IMR-90 (cell line): ENCODE results near the gene MAST1. TPM values are rescaled to one million over a fixed set of nuclear protein-coding genes. Genes with fewer than 3 reads are reported as not detected.
A peak's percentile ranks its signal among the peaks of the same experiment; 100 is the strongest.

Experiments used
- ATAC-seq: fragments of 200-7000 bp; cut with Tn5 transposase; 2 replicates; pipeline ENCODE4 v1.9.1; 2020; ENCODE audit warnings: low read depth, mild to moderate bottlenecking, moderate library complexity
- BruUV-seq: library from RNA; stranded (reverse); fragments of 400-500 nt; replicated peaks from 2 replicates; lab custom pipeline; 2021; lab: Mats Ljungman, UMichigan
- CTCF ChIA-PET: fragments of 300-600 bp; formaldehyde crosslinking; extraction: SDS; loops from one replicate; lab custom pipeline; 2021; ENCODE audit warnings: antibody characterized with exemption; lab: Yijun Ruan, JAX
- POLR2A ChIA-PET: fragments of 300-600 bp; sonication (Branson Sonifier 250); formaldehyde crosslinking; loops from one replicate; lab custom pipeline; 2022; ENCODE audit warnings: antibody characterized with exemption; ENCODE audit not compliant: unreplicated experiment; lab: Charles Lee
- DNase-seq: peaks from one replicate; pipeline ENCODE4 v3.0.0; 2013
- H2AFZ ChIP-seq: replicated peaks from 2 replicates; pipeline ENCODE3; 2013; ENCODE audit warnings: low read length, mild to moderate bottlenecking; ENCODE audit not compliant: poor library complexity
- H2AK5ac ChIP-seq: 2 replicates; pipeline ENCODE4 v1.6.1; 2013; ENCODE audit warnings: low read depth, low read length, inconsistent platforms
- H2AK9ac ChIP-seq: replicated peaks from 2 replicates; pipeline ENCODE3; 2013; ENCODE audit warnings: mild to moderate bottlenecking, low read depth, low read length, moderate library complexity; ENCODE audit not compliant: poor library complexity
- H2BK120ac ChIP-seq: 2 replicates; pipeline ENCODE4 v1.6.1; 2013; ENCODE audit warnings: low read depth, low read length, inconsistent platforms
- H2BK15ac ChIP-seq: 3 replicates; pipeline ENCODE4 v1.6.1; 2013; ENCODE audit warnings: low read depth, low read length, inconsistent platforms
- H2BK20ac ChIP-seq: 2 replicates; pipeline ENCODE4 v1.6.1; 2013; ENCODE audit warnings: low read depth, mild to moderate bottlenecking, inconsistent platforms, low read length, moderate library complexity
- H2BK5ac ChIP-seq: 2 replicates; pipeline ENCODE4 v1.6.1; 2013; ENCODE audit warnings: mild to moderate bottlenecking, low read depth, low read length, inconsistent platforms; ENCODE audit not compliant: poor library complexity, severe bottlenecking
- H3K14ac ChIP-seq: replicated peaks from 2 replicates; pipeline ENCODE4 v1.6.1; 2013; ENCODE audit warnings: low read depth, low read length, inconsistent platforms
- H3K18ac ChIP-seq: 2 replicates; pipeline ENCODE4 v1.6.1; 2013; ENCODE audit warnings: low read depth, low read length, control low read depth
- H3K23ac ChIP-seq: 2 replicates; pipeline ENCODE4 v1.6.1; 2013; ENCODE audit warnings: low read depth, low read length, inconsistent platforms
- H3K27ac ChIP-seq: 2 replicates; pipeline ENCODE4 v1.5.1; 2013; ENCODE audit warnings: mild to moderate bottlenecking, control low read depth, low read length; ENCODE audit not compliant: insufficient read depth
- H3K27me3 ChIP-seq: 2 replicates; pipeline ENCODE4 v1.6.1; 2013; ENCODE audit warnings: low read length; ENCODE audit not compliant: control insufficient read depth, insufficient read depth
- H3K36me3 ChIP-seq: 2 replicates; pipeline ENCODE4 v1.6.1; 2013; ENCODE audit warnings: low read length, mixed read lengths; ENCODE audit not compliant: control insufficient read depth, insufficient read depth
- H3K4ac ChIP-seq: 2 replicates; pipeline ENCODE4 v1.6.1; 2013; ENCODE audit warnings: low read depth, low read length, inconsistent platforms
- H3K4me1 ChIP-seq: 2 replicates; pipeline ENCODE4 v1.6.1; 2013; ENCODE audit warnings: low read length, mixed read lengths; ENCODE audit not compliant: control insufficient read depth, insufficient read depth
- H3K4me2 ChIP-seq: 2 replicates; pipeline ENCODE4 v1.6.1; 2013; ENCODE audit warnings: low read depth, mild to moderate bottlenecking, control low read depth, low read length, moderate library complexity
- H3K4me3 ChIP-seq: 2 replicates; pipeline ENCODE4 v1.5.1; 2013; ENCODE audit warnings: low read depth, mild to moderate bottlenecking, control low read depth, low read length, moderate library complexity; ENCODE audit not compliant: insufficient read depth
- H3K56ac ChIP-seq: 2 replicates; pipeline ENCODE4 v1.6.1; 2013; ENCODE audit warnings: low read length, inconsistent platforms; ENCODE audit not compliant: insufficient read depth; ENCODE audit errors: extremely low read depth
- H3K79me1 ChIP-seq, 2 experiments: 2 replicates each; pipeline ENCODE4 v1.6.1; 2013; ENCODE audit warnings: low read length in 2 of 2, inconsistent platforms in 1 of 2, low read depth in 1 of 2
- H3K9ac ChIP-seq: 2 replicates; pipeline ENCODE4 v1.6.1; 2013; ENCODE audit warnings: low read depth, low read length, control low read depth
- H3K9me1 ChIP-seq: 2 replicates; pipeline ENCODE4 v1.6.1; 2013; ENCODE audit warnings: low read length, inconsistent platforms; ENCODE audit not compliant: insufficient read depth
- H3K9me3 ChIP-seq: 2 replicates; pipeline ENCODE4 v1.6.1; 2013; ENCODE audit warnings: low read length; ENCODE audit not compliant: control insufficient read depth, insufficient read depth
- H4K20me1 ChIP-seq: 2 replicates; pipeline ENCODE4 v1.6.1; 2013; ENCODE audit warnings: low read length, inconsistent platforms; ENCODE audit not compliant: insufficient read depth
- H4K5ac ChIP-seq: 2 replicates; pipeline ENCODE4 v1.6.1; 2013; ENCODE audit warnings: mild to moderate bottlenecking, low read depth, low read length, control low read depth
- H4K8ac ChIP-seq, 2 experiments: 2 replicates each; pipeline ENCODE4 v1.6.1; 2013; ENCODE audit warnings: low read depth in 2 of 2, low read length in 2 of 2, control low read depth in 1 of 2, inconsistent platforms in 1 of 2
- H4K91ac ChIP-seq: 2 replicates; pipeline ENCODE4 v1.6.1; 2013; ENCODE audit warnings: low read depth, low read length, inconsistent platforms; ENCODE audit not compliant: insufficient read depth
- BHLHE40 ChIP-seq: fragments of 150-350 bp; IDR thresholded peaks from 2 replicates; pipeline ENCODE4 v1.6.1; 2016; ENCODE audit warnings: mild to moderate bottlenecking, low read depth, low read length
- RCOR1 ChIP-seq: IDR thresholded peaks from 2 replicates; pipeline ENCODE4 v1.6.1; 2012; ENCODE audit warnings: mild to moderate bottlenecking, low read length, improper control_type of control experiment; ENCODE audit not compliant: insufficient replicate concordance
- WGBS, 2 experiments: methylation state at CpG; one replicate each; pipeline versions ENCODE4 v1.1.5 to v1.1.7; 2013; ENCODE audit warnings: missing lambda C conversion rate in 2 of 2; ENCODE audit not compliant: insufficient read length in 1 of 2; ENCODE audit errors: extremely low coverage in 2 of 2; 5-methylcytosine and 5-hydroxymethylcytosine counted together
- dilution Hi-C: fragments of 300-500 bp; cut with HindIII; formaldehyde crosslinking; loops from one replicate; pipeline ENCODE4 v1.14.3; 2018; ENCODE audit warnings: low sequenced_read_pairs; ENCODE audit not compliant: unreplicated experiment
- in situ Hi-C: fragments of 300-500 bp; cut with MboI; formaldehyde crosslinking; loops from 3 replicates; pipeline ENCODE4 v1.14.3; 2019; ENCODE audit warnings: low sequenced_read_pairs, inconsistent platforms, mixed read lengths
- intact Hi-C: fragments of 100-400 bp; cut with micrococcal nuclease; formaldehyde crosslinking; loops from 2 replicates; pipeline ENCODE4 v1.10.0; 2022
- polyA plus RNA-seq, 3 experiments: library from polyadenylated mRNA; depleted of rRNA; stranded (reverse); fragments of >200 nt; gene quantifications; 2 replicates each; pipeline ENCODE4 v1.2.3, GENCODE V29; 2012; ENCODE audit warnings: low replicate concordance in 1 of 3
- total RNA-seq: library from RNA; depleted of rRNA; stranded (reverse); fragments of >200 nt; gene quantifications from 2 replicates; pipeline ENCODE4 v1.2.3, GENCODE V29; 2012

MAST1 gene
- total and polyA plus RNA-seq, 2 of the 4 experiments (the other 2 are of a cell fraction) = 0.56 to 1.1 TPM

DNA sequence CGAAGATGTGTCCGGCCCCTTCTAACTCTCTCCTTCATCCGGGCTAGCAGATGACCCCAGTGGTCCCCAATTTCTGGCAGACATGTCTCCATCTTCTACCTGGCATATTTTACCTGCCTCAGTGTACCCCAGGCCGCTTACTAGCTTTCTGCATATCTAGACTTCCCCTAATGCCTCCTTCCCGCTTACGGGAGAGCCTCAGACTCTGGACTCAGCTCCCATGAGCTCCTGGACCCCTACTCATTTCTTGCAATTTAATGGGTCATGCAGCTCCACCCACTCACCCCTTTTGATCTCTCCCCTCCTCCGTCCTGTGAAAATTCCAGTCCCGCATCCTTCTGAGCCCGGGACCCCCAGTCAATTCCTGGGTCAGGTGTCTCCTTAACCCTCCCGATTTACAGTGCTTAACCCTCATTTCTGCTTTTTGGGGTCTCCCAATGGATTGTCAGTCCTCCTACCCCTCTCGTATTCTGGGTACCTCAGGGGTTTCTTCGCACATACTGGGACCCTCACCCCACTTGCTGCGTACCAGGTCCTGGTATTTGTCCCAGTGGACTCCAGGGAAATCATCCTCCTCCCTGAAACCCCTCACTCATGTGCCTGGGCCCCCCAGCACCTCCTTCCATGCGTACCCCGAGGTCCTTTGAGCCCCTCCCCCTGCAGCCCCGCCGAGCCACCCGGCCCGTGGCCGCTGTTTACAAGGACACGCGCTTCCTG, 47.5 kb upstream of the MAST1 start:
- Histone ChIP-seq H3K9ac (peak overlapping the region; percentile 63), H3K18ac (peak overlapping the region; percentile 6), H3K23ac (peak overlapping the region; percentile 98), H3K27ac (peak overlapping the region; percentile 89), H3K14ac (peak overlapping the region; percentile 72), H3K9me3 (no peaks in the 10 kb centered on the region), H4K5ac (peak overlapping the region; percentile 44), H3K27me3 (no peaks in the 10 kb centered on the region), H2BK120ac (peak overlapping the region; percentile 67), H2AK5ac (peak overlapping the region; percentile 85), H2AFZ (peak overlapping the region; percentile 81), H3K4me1 (peaks cover 22% of the 10 kb centered on the region), H3K4me2 (peak overlapping the region; percentile 80), H2BK15ac (peak overlapping the region; percentile 87; the same call in 1 of the 3 replicates), H3K4ac (peak overlapping the region; percentile 97), H3K79me1 (peaks cover 0 to 39% of the 10 kb centered on the region in 2 experiments; a peak in 2 of 4 replicates), H3K9me1 (no peaks in the 10 kb centered on the region; the same call in none of the 2 replicates), H3K4me3 (peak overlapping the region; percentile 97), H2AK9ac (peak overlapping the region; percentile 95), H3K36me3 (no peaks in the 10 kb centered on the region), H3K56ac (peak overlapping the region; percentile 89; the same call in 1 of the 2 replicates), H4K8ac (peak overlapping the region; percentile 45 to 92), H4K91ac (peak overlapping the region; percentile 91), H4K20me1 (peaks cover 20% of the 10 kb centered on the region), H2BK5ac (peak overlapping the region; percentile 91), H2BK20ac (peak overlapping the region; percentile 63)
- DNase-seq = no peak
- TF ChIP-seq BHLHE40 (peak; percentile 75; the same call in 1 of the 2 replicates), RCOR1 (no peak)
- in situ Hi-C loops = loop anchor here (25.0 kb wide), 1 partner anchor 1047 kb away; no protein-coding TSS in a partner anchor
- CTCF ChIA-PET = interaction anchor here (2.8 to 3.0 kb wide), 2 partner anchors 13 to 25 kb away, joined by 11 to 14 read pairs; no protein-coding TSS in a partner anchor
- dilution Hi-C loops = no loop called here
- BruUV-seq = no TSS peak
- intact Hi-C loops = loop anchor here (1.0 kb wide), 1 partner anchor 13 kb away; no protein-coding TSS in a partner anchor
- no peak for ATAC-seq
- WGBS, 2 experiments = 13% methylated on average over 10 of the region's 22 CpGs; no CpG with 5 or more reads in 1 of the 2 experiments
- POLR2A ChIA-PET = interaction anchor here (1.4 to 2.4 kb wide), 3 partner anchors 8 to 13 kb away, joined by 3 to 11 read pairs (median 11); no protein-coding TSS in a partner anchor
